Activated CD4-positive, alpha-beta memory T cell treated with anti-CD3 and anti-CD28 coated beads for 36 hours (primary cell): ENCODE data around the gene IL4. TPM values are rescaled to one million over a fixed set of nuclear protein-coding genes. Genes with fewer than 3 reads are reported as not detected.

Source experiments
- CTCF ChIA-PET: fragments of 350-600 bp; sonication (Branson Sonifier 250); formaldehyde crosslinking; loops from one replicate; lab custom pipeline; 2021; ENCODE audit warnings: antibody characterized with exemption, inconsistent platforms; lab: Charles Lee
- POLR2A ChIA-PET: fragments of 350-600 bp; sonication (Branson Sonifier 250); formaldehyde crosslinking; loops from one replicate; lab custom pipeline; 2021; ENCODE audit warnings: antibody characterized with exemption; lab: Charles Lee
- DNase-seq: peaks from one replicate; pipeline ENCODE4 v3.0.0-alpha.2; 2020
- H3K27ac Mint-ChIP-seq: one replicate; pipeline ENCODE4 v1.8.0; 2021; ENCODE audit warnings: mixed read lengths
- H3K27me3 Mint-ChIP-seq: one replicate; pipeline ENCODE4 v1.8.0; 2021; ENCODE audit warnings: mixed read lengths
- H3K36me3 Mint-ChIP-seq: one replicate; pipeline ENCODE4 v1.8.0; 2021; ENCODE audit warnings: mixed read lengths
- H3K4me1 Mint-ChIP-seq: one replicate; pipeline ENCODE4 v1.8.0; 2021; ENCODE audit warnings: low read depth, mixed read lengths
- H3K4me3 Mint-ChIP-seq: one replicate; pipeline ENCODE4 v1.8.0; 2021; ENCODE audit warnings: mild to moderate bottlenecking, mixed read lengths
- H3K9me3 Mint-ChIP-seq: one replicate; pipeline ENCODE4 v1.8.0; 2021; ENCODE audit warnings: mixed read lengths
- intact Hi-C: fragments of 100-400 bp; cut with micrococcal nuclease; formaldehyde crosslinking; loops from one replicate; pipeline ENCODE4 v1.15.1; 2023
- total RNA-seq, 2 experiments: library from RNA; stranded (reverse); gene quantifications; one replicate each; pipeline ENCODE4 v1.2.3, GENCODE V29; 2021

IL4 gene
- total RNA-seq, 2 experiments from 2014 or later: 6.4 to 6.8 TPM

- DNase-seq: no peak
- Mint-ChIP-seq H3K27ac (no peak overlapping the region), H3K4me3 (no peak overlapping the region), H3K27me3 (no peaks in the 10 kb centered on the region), H3K9me3 (peaks cover 18% of the 10 kb centered on the region), H3K4me1 (peaks cover 42% of the 10 kb centered on the region), H3K36me3 (peaks cover 49% of the 10 kb centered on the region)
- CTCF ChIA-PET: interaction anchor here (1.0 to 1.7 kb wide), 3 partner anchors 30 to 176 kb away, joined by 3 to 5 read pairs (median 3); no protein-coding TSS in a partner anchor
- POLR2A ChIA-PET: no interaction called here
- intact Hi-C loops: loop anchor here (5.0 kb wide), 1 partner anchor 542 kb away; no protein-coding TSS in a partner anchor
These were observed 29.6 kb upstream of the IL4 start for GRCh38 chr5:132644177-132644576.

DNA sequence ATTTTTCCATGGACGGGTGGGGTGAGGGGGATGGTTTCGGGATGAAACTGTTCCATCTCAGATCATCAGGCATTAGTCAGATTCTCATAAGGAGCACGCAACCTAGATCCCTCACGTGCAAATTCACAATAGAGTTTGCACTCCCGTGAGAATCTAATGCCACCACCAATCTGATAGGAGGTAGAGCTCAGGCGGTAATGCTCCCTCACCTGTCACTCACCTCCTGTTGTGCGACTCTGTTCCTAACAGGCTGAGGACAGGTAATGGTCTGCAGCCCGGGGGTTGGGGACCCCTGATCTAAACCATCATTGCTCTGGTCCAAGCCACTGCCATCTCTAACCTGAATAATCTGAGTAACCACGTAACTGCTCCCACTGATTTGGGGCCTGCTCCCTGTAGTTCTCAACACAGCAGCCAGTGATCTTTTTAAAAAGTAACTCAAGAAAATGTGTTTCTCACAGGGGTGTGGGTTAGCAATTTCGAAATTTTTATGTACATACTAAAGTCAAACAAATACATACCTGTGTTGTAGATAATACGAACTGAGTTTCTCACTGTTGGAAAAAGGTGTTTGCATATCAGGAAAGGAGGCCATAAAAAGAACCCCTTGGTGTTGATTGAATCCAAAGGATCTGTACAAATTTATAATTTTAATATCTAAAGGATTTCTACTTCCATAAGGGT lies 27.1 kb upstream of the IL4 start:
- Mint-ChIP-seq H3K27me3 (peaks cover 2% of the 10 kb centered on the region), H3K36me3 (peaks cover 37% of the 10 kb centered on the region), H3K4me1 (peaks cover 17% of the 10 kb centered on the region), H3K4me3 (no peak overlapping the region), H3K9me3 (peaks cover 18% of the 10 kb centered on the region), H3K27ac (no peak overlapping the region)
- DNase-seq: no peak
- intact Hi-C loops: no loop called here
- ChIA-PET CTCF (interaction anchor here (1.0 to 1.6 kb wide), 2 partner anchors 120 to 140 kb away, joined by 3 to 5 read pairs; no protein-coding TSS in a partner anchor), POLR2A (interaction anchor here (0.7 kb wide), 1 partner anchor 11 kb away, joined by 3 read pairs; the partner anchor contains the start of gene IL13)

GRCh38 chr5:132647473-132647872 lies 26.3 kb upstream of the IL4 start:
- POLR2A ChIA-PET: interaction anchor here (0.7 kb wide), 1 partner anchor 10 kb away, joined by 3 read pairs; the partner anchor contains the start of gene IL13
- no peak overlapping the region for H3K4me3 Mint-ChIP-seq
- peaks cover 6% of the 10 kb centered on the region for H3K27me3 Mint-ChIP-seq
- no peak overlapping the region for H3K27ac Mint-ChIP-seq
- H3K36me3 Mint-ChIP-seq: peaks cover 30% of the 10 kb centered on the region
- H3K9me3 Mint-ChIP-seq: peaks cover 18% of the 10 kb centered on the region
- intact Hi-C loops: no loop called here
- CTCF ChIA-PET: interaction anchor here (1.0 to 1.6 kb wide), 2 partner anchors 121 to 141 kb away, joined by 3 to 5 read pairs; no protein-coding TSS in a partner anchor
- no peak for DNase-seq
- H3K4me1 Mint-ChIP-seq: peaks cover 9% of the 10 kb centered on the region

DNA sequence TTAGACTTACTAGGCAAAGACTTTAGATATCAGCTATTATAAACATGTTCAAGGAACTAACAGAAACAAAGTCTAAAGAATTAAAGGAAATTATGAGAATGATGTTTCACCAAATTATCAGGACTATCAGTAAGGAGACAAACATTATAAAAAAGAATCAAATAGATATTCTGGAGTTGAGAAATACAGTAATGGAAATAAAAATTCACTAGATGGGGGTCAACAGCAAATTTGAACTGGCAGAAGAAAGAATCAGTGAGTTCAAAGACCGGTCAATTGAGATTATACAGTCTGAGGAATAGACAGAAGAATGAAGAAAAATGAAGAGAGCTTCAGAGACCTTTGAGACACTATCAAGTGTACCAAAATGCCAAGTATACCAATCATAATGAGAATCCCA lies 25.4 kb upstream of the IL4 start:
- Mint-ChIP-seq H3K27ac (no peak overlapping the region), H3K27me3 (peaks cover 7% of the 10 kb centered on the region), H3K4me1 (peaks cover under 1% of the 10 kb centered on the region), H3K36me3 (peaks cover 22% of the 10 kb centered on the region), H3K9me3 (peaks cover 18% of the 10 kb centered on the region), H3K4me3 (no peak overlapping the region)
- ChIA-PET CTCF (interaction anchor here (1.6 kb wide), 1 partner anchor 122 kb away, joined by 5 read pairs; no protein-coding TSS in a partner anchor), POLR2A (no interaction called here)
- intact Hi-C loops: no loop called here
- DNase-seq: no peak

DNA sequence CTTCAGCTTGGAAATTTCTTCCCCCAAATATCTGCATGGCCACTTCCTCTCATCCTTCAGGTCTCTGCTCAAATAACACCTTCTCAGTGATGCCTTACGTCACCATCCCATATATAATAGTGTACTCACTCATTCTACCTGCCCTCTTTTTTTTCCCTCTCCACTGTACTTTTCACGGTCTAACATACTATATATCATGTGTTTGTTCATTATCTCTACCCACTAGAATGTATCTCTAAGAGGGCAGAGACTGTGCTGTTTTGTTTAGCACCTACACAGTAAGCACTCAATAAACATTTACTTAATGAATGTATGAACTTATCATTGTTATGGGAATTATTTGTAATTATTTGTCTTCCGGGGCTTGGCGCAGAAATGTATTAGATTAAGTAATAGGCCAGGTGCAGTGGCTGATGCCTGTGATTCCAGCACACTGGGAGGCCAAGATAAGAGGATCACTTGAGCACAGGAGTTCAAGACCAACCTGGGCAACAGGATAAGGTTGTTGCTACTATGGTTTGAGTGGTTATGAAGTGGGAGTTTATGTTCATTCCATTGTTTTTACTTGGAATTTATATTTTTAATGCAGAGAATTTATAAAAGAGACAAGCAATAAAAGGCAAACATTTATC lies 21.8 kb upstream of the IL4 start:
- DNase-seq: no peak
- intact Hi-C loops: no loop called here
- peaks cover 6% of the 10 kb centered on the region for H3K4me1 Mint-ChIP-seq
- peaks cover 5% of the 10 kb centered on the region for H3K36me3 Mint-ChIP-seq
- H3K4me3 Mint-ChIP-seq: no peak overlapping the region
- peaks cover 18% of the 10 kb centered on the region for H3K9me3 Mint-ChIP-seq
- ChIA-PET CTCF (no interaction called here), POLR2A (no interaction called here)
- H3K27me3 Mint-ChIP-seq: peaks cover 26% of the 10 kb centered on the region
- no peak overlapping the region for H3K27ac Mint-ChIP-seq

GRCh38 chr5:132653716-132654115 lies 20.1 kb upstream of the IL4 start:
- intact Hi-C loops: no loop called here
- Mint-ChIP-seq H3K27me3 (peaks cover 35% of the 10 kb centered on the region), H3K4me1 (peaks cover 18% of the 10 kb centered on the region), H3K27ac (no peak overlapping the region), H3K9me3 (peaks cover 2% of the 10 kb centered on the region), H3K4me3 (no peak overlapping the region), H3K36me3 (no peaks in the 10 kb centered on the region)
- no peak for DNase-seq
- CTCF ChIA-PET: interaction anchor here (0.7 kb wide), 1 partner anchor 8 kb away, joined by 3 read pairs; no protein-coding TSS in a partner anchor
- POLR2A ChIA-PET: no interaction called here

GRCh38 chr5:132655821-132656773 lies 17.7 kb upstream of the IL4 start:
- Mint-ChIP-seq H3K27me3 (peaks cover 33% of the 10 kb centered on the region), H3K9me3 (no peaks in the 10 kb centered on the region), H3K4me3 (peak overlapping the region; percentile 16), H3K4me1 (peaks cover 29% of the 10 kb centered on the region), H3K36me3 (no peaks in the 10 kb centered on the region), H3K27ac (no peak overlapping the region)
- intact Hi-C loops: no loop called here
- ChIA-PET POLR2A (no interaction called here), CTCF (interaction anchor here (2.5 kb wide), 1 partner anchor 16 kb away, joined by 6 read pairs; no protein-coding TSS in a partner anchor)
- DNase-seq: peak; percentile 56

GRCh38 chr5:132656774-132657355 lies 16.9 kb upstream of the IL4 start:
- H3K27ac Mint-ChIP-seq: no peak overlapping the region
- H3K36me3 Mint-ChIP-seq: no peaks in the 10 kb centered on the region
- no peak for DNase-seq
- H3K27me3 Mint-ChIP-seq: peaks cover 32% of the 10 kb centered on the region
- intact Hi-C loops: no loop called here
- ChIA-PET CTCF (interaction anchor here (1.6 to 2.5 kb wide), 2 partner anchors 15 to 17 kb away, joined by 4 to 6 read pairs; no protein-coding TSS in a partner anchor), POLR2A (interaction anchor here (1.9 kb wide), 1 partner anchor 16 kb away, joined by 14 read pairs; no protein-coding TSS in a partner anchor)
- H3K4me1 Mint-ChIP-seq: peaks cover 36% of the 10 kb centered on the region
- H3K4me3 Mint-ChIP-seq: peak overlapping the region; percentile 16
- no peaks in the 10 kb centered on the region for H3K9me3 Mint-ChIP-seq

GRCh38 chr5:132657676-132658380 lies 16.0 kb upstream of the IL4 start, which contains the start of gene IL13:
TSS of gene IL13 (plus strand) at chr5:132658173. CDS start at chr5:132658187, 14 bp downstream.
- intact Hi-C loops: no loop called here

More at GRCh38 chr5:132657676-132658380, 16.0 kb upstream of the IL4 start, which contains the start of gene IL13:
- H3K4me3 Mint-ChIP-seq: peak within 1 kb of the TSS; percentile 47
- no peaks in the 10 kb centered on the region for H3K36me3 Mint-ChIP-seq
- H3K27me3 Mint-ChIP-seq: peaks cover 29% of the 10 kb centered on the region
- peak; percentile 50 for DNase-seq
- ChIA-PET POLR2A (interaction anchor here (0.6 to 1.9 kb wide), 4 partner anchors 10 to 17 kb away, joined by 3 to 14 read pairs (median 3); no protein-coding TSS in a partner anchor), CTCF (interaction anchor here (1.0 to 2.5 kb wide), 5 partner anchors 16 to 162 kb away, joined by 3 to 6 read pairs (median 4); no protein-coding TSS in a partner anchor)
- peak within 1 kb of the TSS; percentile 46 for H3K27ac Mint-ChIP-seq
- H3K9me3 Mint-ChIP-seq: no peaks in the 10 kb centered on the region
- peaks cover 44% of the 10 kb centered on the region for H3K4me1 Mint-ChIP-seq
